Mesenchymal stem cell (in vitro differentiated cells and primary cell): ENCODE results near the gene CFAP54.
"Not testable (repeated sequence)": the region's sequence is repeated elsewhere in the genome, so short reads cannot be mapped to it uniquely, and the experiment has no call there.

Experiments
- DNase-seq: peaks from one replicate; pipeline ENCODE4 v3.0.0-alpha.2; 2013
- H2AFZ ChIP-seq: one replicate; pipeline ENCODE4 v1.6.1; 2013; ENCODE audit warnings: low read depth, mild to moderate bottlenecking, control low read depth, inconsistent platforms, low read length, moderate library complexity
- H2AK5ac ChIP-seq: 2 replicates; pipeline ENCODE4 v1.6.1; 2013; ENCODE audit warnings: low read length, moderate library complexity, mild to moderate bottlenecking, inconsistent platforms; ENCODE audit not compliant: severe bottlenecking
- H2BK120ac ChIP-seq: one replicate; pipeline ENCODE4 v1.6.1; 2013; ENCODE audit warnings: low read depth, mild to moderate bottlenecking, inconsistent platforms, low read length, moderate library complexity
- H2BK12ac ChIP-seq, 2 experiments: one replicate each; pipeline ENCODE4 v1.6.1; 2013; ENCODE audit warnings: inconsistent platforms in 2 of 2, low read length in 2 of 2, mild to moderate bottlenecking in 2 of 2, moderate library complexity in 2 of 2, control low read depth in 1 of 2
- H2BK15ac ChIP-seq: one replicate; pipeline ENCODE4 v1.6.1; 2013; ENCODE audit warnings: mild to moderate bottlenecking, low read depth, inconsistent platforms; ENCODE audit not compliant: poor library complexity, severe bottlenecking
- H2BK5ac ChIP-seq: 2 replicates; pipeline ENCODE4 v1.6.1; 2013; ENCODE audit warnings: low read depth, mild to moderate bottlenecking, low read length, control low read depth, inconsistent platforms; ENCODE audit not compliant: poor library complexity, severe bottlenecking
- H3K14ac ChIP-seq, 2 experiments: one replicate each; pipeline ENCODE4 v1.6.1; 2013; ENCODE audit warnings: inconsistent platforms in 2 of 2, low read length in 2 of 2, control low read depth in 1 of 2, mild to moderate bottlenecking in 1 of 2, moderate library complexity in 1 of 2
- H3K18ac ChIP-seq, 2 experiments: one replicate each; pipeline ENCODE4 v1.6.1; 2013; ENCODE audit warnings: inconsistent platforms in 2 of 2, low read length in 2 of 2, control low read depth in 1 of 2, low read depth in 1 of 2, mild to moderate bottlenecking in 1 of 2
- H3K23ac ChIP-seq, 2 experiments: one replicate each; pipeline ENCODE4 v1.6.1; 2013; ENCODE audit warnings: inconsistent platforms in 2 of 2, low read length in 2 of 2, mild to moderate bottlenecking in 2 of 2, moderate library complexity in 2 of 2, control low read depth in 1 of 2
- H3K27ac ChIP-seq: 2 replicates; pipeline ENCODE4 v1.5.1; 2013; ENCODE audit warnings: mild to moderate bottlenecking, moderate library complexity, low read length, control low read depth, inconsistent platforms; ENCODE audit not compliant: poor library complexity, severe bottlenecking
- H3K27me3 ChIP-seq, 2 experiments: 2 replicates each; pipeline versions ENCODE4 v1.6.1 to v1.7.0; 2013; ENCODE audit warnings: low read length in 2 of 2, mild to moderate bottlenecking in 2 of 2, moderate library complexity in 2 of 2, control low read depth in 1 of 2, inconsistent platforms in 1 of 2; ENCODE audit not compliant: control insufficient read depth in 1 of 2, insufficient read depth in 1 of 2
- H3K36me3 ChIP-seq, 2 experiments: 2 replicates each; pipeline versions ENCODE4 v1.6.1 to v1.7.0; 2013; ENCODE audit warnings: low read length in 2 of 2, control low read depth in 1 of 2, inconsistent platforms in 1 of 2, low read depth in 1 of 2, mild to moderate bottlenecking in 1 of 2; ENCODE audit not compliant: insufficient read depth in 2 of 2, control insufficient read depth in 1 of 2
- H3K4ac ChIP-seq, 2 experiments: one replicate each; pipeline ENCODE4 v1.6.1; 2013; ENCODE audit warnings: inconsistent platforms in 2 of 2, low read length in 2 of 2, mild to moderate bottlenecking in 2 of 2, moderate library complexity in 2 of 2, control low read depth in 1 of 2, low read depth in 1 of 2
- H3K4me1 ChIP-seq: 2 replicates; pipeline ENCODE4 v1.6.1; 2013; ENCODE audit warnings: low read depth, low read length, control low read depth; ENCODE audit not compliant: control insufficient read depth, insufficient read depth
- H3K4me2 ChIP-seq: 2 replicates; pipeline ENCODE4 v1.6.1; 2013; ENCODE audit warnings: low read length, mild to moderate bottlenecking, inconsistent platforms; ENCODE audit not compliant: poor library complexity, severe bottlenecking
- H3K4me3 ChIP-seq, 2 experiments: 2 replicates each; pipeline versions ENCODE4 v1.5.1 to v1.7.0; 2013; ENCODE audit warnings: low read length in 2 of 2, mild to moderate bottlenecking in 2 of 2, control low read depth in 1 of 2, low read depth in 1 of 2; ENCODE audit not compliant: insufficient read depth in 1 of 2
- H3K79me1 ChIP-seq: replicated peaks from 2 replicates; pipeline ENCODE4 v1.6.1; 2013; ENCODE audit warnings: mild to moderate bottlenecking, control low read depth, low read length, inconsistent platforms; ENCODE audit not compliant: poor library complexity, severe bottlenecking
- H3K9ac ChIP-seq: 2 replicates; pipeline ENCODE4 v1.7.0; 2013; ENCODE audit warnings: mild to moderate bottlenecking, low read length, moderate library complexity
- H3K9me3 ChIP-seq: 2 replicates; pipeline ENCODE4 v1.7.0; 2013; ENCODE audit warnings: mild to moderate bottlenecking, low read length; ENCODE audit not compliant: control insufficient read depth
- H4K8ac ChIP-seq: one replicate; pipeline ENCODE4 v1.6.1; 2013; ENCODE audit warnings: inconsistent platforms, mild to moderate bottlenecking, low read length, moderate library complexity
- H4K91ac ChIP-seq: one replicate; pipeline ENCODE4 v1.6.1; 2013; ENCODE audit warnings: mild to moderate bottlenecking, low read length, inconsistent platforms
- WGBS: methylation state at CpG from one replicate; pipeline ENCODE4 v1.1.7; 2013; ENCODE audit warnings: mixed read lengths; 5-methylcytosine and 5-hydroxymethylcytosine counted together

Gene CFAP54

DNA sequence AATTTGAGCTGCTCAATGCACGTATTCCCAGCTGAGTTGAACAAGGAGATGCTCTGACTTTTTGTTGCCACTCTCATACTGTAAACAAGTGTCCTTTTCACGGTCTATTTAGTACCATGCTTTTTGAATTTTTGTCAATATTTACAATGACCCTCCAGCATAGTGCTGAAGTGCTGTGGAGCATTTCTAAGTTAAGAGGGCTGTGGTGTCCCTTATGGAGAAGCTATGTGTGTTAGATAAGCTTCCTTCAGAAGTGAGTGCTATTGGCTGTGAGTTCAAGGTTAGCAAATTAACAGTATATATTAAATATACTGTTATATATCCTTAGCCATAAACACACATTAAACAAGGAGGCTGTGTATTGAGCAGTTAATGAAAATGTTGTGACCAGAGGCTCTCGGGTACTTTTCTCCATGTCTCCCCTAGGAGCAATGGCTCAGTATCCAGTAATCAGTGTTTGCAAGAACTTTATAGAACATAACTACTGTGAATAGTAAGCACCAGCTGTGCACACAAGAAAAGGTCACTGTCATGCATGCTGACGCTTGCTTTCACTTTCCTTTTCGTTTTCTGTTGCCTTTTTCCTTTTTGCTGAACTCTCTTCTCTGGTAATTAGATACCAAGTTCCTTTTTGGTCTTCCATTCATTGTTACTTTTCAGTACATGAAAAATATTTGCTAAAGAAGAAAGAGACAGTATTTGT lies 230.4 kb downstream of the CFAP54 start:
- Histone ChIP-seq H2AK5ac (no peak overlapping the region), H3K9me3 (no peaks in the 10 kb centered on the region), H2AFZ (no peak overlapping the region), H4K91ac (no peak overlapping the region), H3K4ac (no peak overlapping the region), H2BK15ac (no peak overlapping the region), H3K14ac (no peak overlapping the region), H3K27me3 (no peaks in the 10 kb centered on the region), H3K27ac (no peak overlapping the region), H3K4me2 (peak overlapping the region; percentile 25), H3K79me1 (no peaks in the 10 kb centered on the region), H3K9ac (peak overlapping the region; percentile 77), H4K8ac (no peak overlapping the region), H2BK5ac (no peak overlapping the region), H3K4me3 (peak overlapping the region in 1 of 2 experiments; percentile 75), H2BK12ac (no peak overlapping the region), H3K18ac (peak overlapping the region in 1 of 2 experiments; percentile 8), H3K4me1 (peaks cover 2% of the 10 kb centered on the region), H3K36me3 (no peaks in the 10 kb centered on the region), H2BK120ac (no peak overlapping the region), H3K23ac (no peak overlapping the region)
- 89% methylated on average over 3 of the region's 5 CpGs for WGBS
- peak; percentile 45 for DNase-seq

DNA sequence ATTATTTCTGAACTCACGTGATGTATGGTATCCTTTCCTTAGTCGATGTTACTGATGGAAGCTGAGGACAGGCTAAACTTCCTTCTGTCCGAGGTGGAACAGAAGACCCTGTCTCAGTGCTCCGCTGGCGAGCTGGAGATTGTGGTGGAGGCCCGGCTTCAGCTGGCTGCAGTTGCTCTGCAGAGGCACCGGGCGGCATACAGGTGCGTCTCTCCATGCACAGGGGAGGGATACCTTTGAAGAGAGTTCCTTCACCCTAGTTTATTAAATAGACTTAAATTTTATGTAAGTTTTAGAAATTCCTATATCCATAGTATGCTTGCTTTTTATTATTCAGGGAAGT lies 231.0 kb downstream of the CFAP54 start:
- H2AK5ac ChIP-seq = no peak overlapping the region

GRCh38 chr12:96729466-96729865 lies 240.1 kb downstream of the CFAP54 start:
- not testable (repeated sequence) for H2BK12ac ChIP-seq, H2AFZ ChIP-seq, H3K36me3 ChIP-seq, H3K4me1 ChIP-seq, H3K9me3 ChIP-seq, H3K27ac ChIP-seq, H2BK5ac ChIP-seq, H2BK120ac ChIP-seq, H3K18ac ChIP-seq, H3K27me3 ChIP-seq, H3K4me3 ChIP-seq, H2BK15ac ChIP-seq, H3K14ac ChIP-seq, H3K23ac ChIP-seq, H2AK5ac ChIP-seq, H3K79me1 ChIP-seq, H3K4me2 ChIP-seq, H4K8ac ChIP-seq, H3K9ac ChIP-seq, H3K4ac ChIP-seq, DNase-seq, H4K91ac ChIP-seq
- WGBS = 60% methylated on average over 23 of the region's 23 CpGs

More for the DNA sequence above, 231.0 kb downstream of the CFAP54 start:
- Histone ChIP-seq H2BK5ac (no peak overlapping the region), H3K27ac (no peak overlapping the region), H2BK120ac (no peak overlapping the region), H3K79me1 (no peaks in the 10 kb centered on the region), H3K9me3 (no peaks in the 10 kb centered on the region), H3K36me3 (no peaks in the 10 kb centered on the region), H3K27me3 (no peaks in the 10 kb centered on the region), H3K4me3 (peak overlapping the region in 1 of 2 experiments; percentile 75), H4K91ac (no peak overlapping the region), H3K18ac (no peak overlapping the region), H3K23ac (no peak overlapping the region), H4K8ac (no peak overlapping the region), H2BK12ac (no peak overlapping the region), H3K4ac (no peak overlapping the region), H3K4me1 (peaks cover 2% of the 10 kb centered on the region), H2BK15ac (no peak overlapping the region), H2AFZ (no peak overlapping the region), H3K4me2 (no peak overlapping the region), H3K9ac (peak overlapping the region; percentile 77), H3K14ac (no peak overlapping the region)
- DNase-seq = no peak
- WGBS = 78% methylated on average over 7 of the region's 9 CpGs

DNA sequence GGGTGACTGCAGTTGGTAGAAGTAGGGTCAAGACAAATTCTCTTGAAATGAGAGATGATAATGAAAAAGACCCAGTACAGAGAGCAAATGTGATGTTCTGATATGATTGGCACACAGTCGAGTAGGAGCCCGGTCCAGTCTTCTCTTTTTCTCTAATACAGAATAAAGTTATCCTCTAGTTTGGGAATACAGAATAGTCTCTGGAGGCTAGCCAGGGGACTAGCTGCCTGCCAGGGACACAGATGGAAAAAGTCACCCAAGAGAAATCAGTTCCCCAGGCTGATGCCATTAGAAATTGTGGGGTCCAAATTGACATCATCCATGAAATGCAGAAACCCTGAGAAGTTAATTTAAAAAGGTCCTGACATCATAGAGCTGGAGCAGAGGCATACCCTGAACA lies 240.5 kb downstream of the CFAP54 start:
- no peak overlapping the region for H4K91ac ChIP-seq
- H2AFZ ChIP-seq = no peak overlapping the region
- no peaks in the 10 kb centered on the region for H3K9me3 ChIP-seq
- no peak for DNase-seq
- H2BK5ac ChIP-seq = no peak overlapping the region
- no peak overlapping the region for H2BK120ac ChIP-seq
- no peak overlapping the region for H2BK15ac ChIP-seq
- H3K79me1 ChIP-seq = no peaks in the 10 kb centered on the region
- H2BK12ac ChIP-seq = no peak overlapping the region
- no peak overlapping the region for H3K27ac ChIP-seq
- H3K23ac ChIP-seq = no peak overlapping the region
- no CpG with 5 or more reads among the region's 2 CpGs for WGBS
- H2AK5ac ChIP-seq = no peak overlapping the region
- H3K4me3 ChIP-seq = no peak overlapping the region
- no peaks in the 10 kb centered on the region for H3K36me3 ChIP-seq
- no peak overlapping the region for H3K4me2 ChIP-seq
- no peak overlapping the region for H3K14ac ChIP-seq
- H3K4ac ChIP-seq = no peak overlapping the region
- no peaks in the 10 kb centered on the region for H3K27me3 ChIP-seq
- H3K9ac ChIP-seq = no peak overlapping the region
- H4K8ac ChIP-seq = no peak overlapping the region
- no peaks in the 10 kb centered on the region for H3K4me1 ChIP-seq
- no peak overlapping the region for H3K18ac ChIP-seq
